IMR-90 (cell line): ENCODE data around the gene STEEP1. TPM values are rescaled to one million over a fixed set of nuclear protein-coding genes. Genes with fewer than 3 reads are reported as not detected.
A peak's percentile ranks its signal among the peaks of the same experiment; 100 is the strongest.

Experiments used
- ATAC-seq: fragments of 200-7000 bp; cut with Tn5 transposase; 2 replicates; pipeline ENCODE4 v1.9.1; 2020; ENCODE audit warnings: low read depth, mild to moderate bottlenecking, moderate library complexity
- BruUV-seq: library from RNA; stranded (reverse); fragments of 400-500 nt; replicated peaks from 2 replicates; lab custom pipeline; 2021; lab: Mats Ljungman, UMichigan
- CTCF ChIA-PET: fragments of 300-600 bp; formaldehyde crosslinking; extraction: SDS; loops from one replicate; lab custom pipeline; 2021; ENCODE audit warnings: antibody characterized with exemption; lab: Yijun Ruan, JAX
- POLR2A ChIA-PET: fragments of 300-600 bp; sonication (Branson Sonifier 250); formaldehyde crosslinking; loops from one replicate; lab custom pipeline; 2022; ENCODE audit warnings: antibody characterized with exemption; ENCODE audit not compliant: unreplicated experiment; lab: Charles Lee
- DNase-seq: peaks from one replicate; pipeline ENCODE4 v3.0.0; 2013
- H2AFZ ChIP-seq: replicated peaks from 2 replicates; pipeline ENCODE3; 2013; ENCODE audit warnings: low read length, mild to moderate bottlenecking; ENCODE audit not compliant: poor library complexity
- H2AK5ac ChIP-seq: 2 replicates; pipeline ENCODE4 v1.6.1; 2013; ENCODE audit warnings: low read depth, low read length, inconsistent platforms
- H2AK9ac ChIP-seq: replicated peaks from 2 replicates; pipeline ENCODE3; 2013; ENCODE audit warnings: mild to moderate bottlenecking, low read depth, low read length, moderate library complexity; ENCODE audit not compliant: poor library complexity
- H2BK120ac ChIP-seq: 2 replicates; pipeline ENCODE4 v1.6.1; 2013; ENCODE audit warnings: low read depth, low read length, inconsistent platforms
- H2BK15ac ChIP-seq: 3 replicates; pipeline ENCODE4 v1.6.1; 2013; ENCODE audit warnings: low read depth, low read length, inconsistent platforms
- H2BK20ac ChIP-seq: 2 replicates; pipeline ENCODE4 v1.6.1; 2013; ENCODE audit warnings: low read depth, mild to moderate bottlenecking, inconsistent platforms, low read length, moderate library complexity
- H2BK5ac ChIP-seq: 2 replicates; pipeline ENCODE4 v1.6.1; 2013; ENCODE audit warnings: mild to moderate bottlenecking, low read depth, low read length, inconsistent platforms; ENCODE audit not compliant: poor library complexity, severe bottlenecking
- H3K14ac ChIP-seq: replicated peaks from 2 replicates; pipeline ENCODE4 v1.6.1; 2013; ENCODE audit warnings: low read depth, low read length, inconsistent platforms
- H3K18ac ChIP-seq: 2 replicates; pipeline ENCODE4 v1.6.1; 2013; ENCODE audit warnings: low read depth, low read length, control low read depth
- H3K23ac ChIP-seq: 2 replicates; pipeline ENCODE4 v1.6.1; 2013; ENCODE audit warnings: low read depth, low read length, inconsistent platforms
- H3K27ac ChIP-seq: 2 replicates; pipeline ENCODE4 v1.5.1; 2013; ENCODE audit warnings: mild to moderate bottlenecking, control low read depth, low read length; ENCODE audit not compliant: insufficient read depth
- H3K27me3 ChIP-seq: 2 replicates; pipeline ENCODE4 v1.6.1; 2013; ENCODE audit warnings: low read length; ENCODE audit not compliant: control insufficient read depth, insufficient read depth
- H3K36me3 ChIP-seq: 2 replicates; pipeline ENCODE4 v1.6.1; 2013; ENCODE audit warnings: low read length, mixed read lengths; ENCODE audit not compliant: control insufficient read depth, insufficient read depth
- H3K4ac ChIP-seq: 2 replicates; pipeline ENCODE4 v1.6.1; 2013; ENCODE audit warnings: low read depth, low read length, inconsistent platforms
- H3K4me1 ChIP-seq: 2 replicates; pipeline ENCODE4 v1.6.1; 2013; ENCODE audit warnings: low read length, mixed read lengths; ENCODE audit not compliant: control insufficient read depth, insufficient read depth
- H3K4me2 ChIP-seq: 2 replicates; pipeline ENCODE4 v1.6.1; 2013; ENCODE audit warnings: low read depth, mild to moderate bottlenecking, control low read depth, low read length, moderate library complexity
- H3K4me3 ChIP-seq: 2 replicates; pipeline ENCODE4 v1.5.1; 2013; ENCODE audit warnings: low read depth, mild to moderate bottlenecking, control low read depth, low read length, moderate library complexity; ENCODE audit not compliant: insufficient read depth
- H3K56ac ChIP-seq: 2 replicates; pipeline ENCODE4 v1.6.1; 2013; ENCODE audit warnings: low read length, inconsistent platforms; ENCODE audit not compliant: insufficient read depth; ENCODE audit errors: extremely low read depth
- H3K79me1 ChIP-seq, 2 experiments: 2 replicates each; pipeline ENCODE4 v1.6.1; 2013; ENCODE audit warnings: low read length in 2 of 2, inconsistent platforms in 1 of 2, low read depth in 1 of 2
- H3K9ac ChIP-seq: 2 replicates; pipeline ENCODE4 v1.6.1; 2013; ENCODE audit warnings: low read depth, low read length, control low read depth
- H3K9me1 ChIP-seq: 2 replicates; pipeline ENCODE4 v1.6.1; 2013; ENCODE audit warnings: low read length, inconsistent platforms; ENCODE audit not compliant: insufficient read depth
- H3K9me3 ChIP-seq: 2 replicates; pipeline ENCODE4 v1.6.1; 2013; ENCODE audit warnings: low read length; ENCODE audit not compliant: control insufficient read depth, insufficient read depth
- H4K20me1 ChIP-seq: 2 replicates; pipeline ENCODE4 v1.6.1; 2013; ENCODE audit warnings: low read length, inconsistent platforms; ENCODE audit not compliant: insufficient read depth
- H4K5ac ChIP-seq: 2 replicates; pipeline ENCODE4 v1.6.1; 2013; ENCODE audit warnings: mild to moderate bottlenecking, low read depth, low read length, control low read depth
- H4K8ac ChIP-seq, 2 experiments: 2 replicates each; pipeline ENCODE4 v1.6.1; 2013; ENCODE audit warnings: low read depth in 2 of 2, low read length in 2 of 2, control low read depth in 1 of 2, inconsistent platforms in 1 of 2
- H4K91ac ChIP-seq: 2 replicates; pipeline ENCODE4 v1.6.1; 2013; ENCODE audit warnings: low read depth, low read length, inconsistent platforms; ENCODE audit not compliant: insufficient read depth
- BHLHE40 ChIP-seq: fragments of 150-350 bp; IDR thresholded peaks from 2 replicates; pipeline ENCODE4 v1.6.1; 2016; ENCODE audit warnings: mild to moderate bottlenecking, low read depth, low read length
- CEBPB ChIP-seq: IDR thresholded peaks from 2 replicates; pipeline ENCODE4 v1.6.1; 2012; ENCODE audit warnings: low read depth, low read length, improper control_type of control experiment
- CHD1 ChIP-seq: IDR thresholded peaks from 2 replicates; pipeline ENCODE4 v1.6.1; 2012; ENCODE audit warnings: low read depth, low read length, improper control_type of control experiment
- FOS ChIP-seq: fragments of 150-350 bp; IDR thresholded peaks from 2 replicates; pipeline ENCODE4 v1.6.1; 2016; ENCODE audit warnings: low read depth, low read length
- MAFK ChIP-seq: IDR thresholded peaks from 2 replicates; pipeline ENCODE4 v1.6.1; 2012; ENCODE audit warnings: low read depth, low read length, improper control_type of control experiment
- MAZ ChIP-seq: IDR thresholded peaks from 2 replicates; pipeline ENCODE4 v1.6.1; 2012; ENCODE audit warnings: low read depth, mild to moderate bottlenecking, low read length, improper control_type of control experiment, moderate library complexity, borderline replicate concordance
- NFE2L2 ChIP-seq: fragments of 150-350 bp; IDR thresholded peaks from 2 replicates; pipeline ENCODE4 v1.6.1; 2016; ENCODE audit warnings: low read depth, mild to moderate bottlenecking, low read length
- POLR2A ChIP-seq: IDR thresholded peaks from 2 replicates; pipeline ENCODE4 v1.6.1; 2012; ENCODE audit warnings: mild to moderate bottlenecking, low read depth, low read length
- RAD21 ChIP-seq: IDR thresholded peaks from 2 replicates; pipeline ENCODE4 v1.6.1; 2012; ENCODE audit warnings: low read length, improper control_type of control experiment
- WGBS, 2 experiments: methylation state at CpG; one replicate each; pipeline versions ENCODE4 v1.1.5 to v1.1.7; 2013; ENCODE audit warnings: missing lambda C conversion rate in 2 of 2; ENCODE audit not compliant: insufficient read length in 1 of 2; ENCODE audit errors: extremely low coverage in 2 of 2; 5-methylcytosine and 5-hydroxymethylcytosine counted together
- dilution Hi-C: fragments of 300-500 bp; cut with HindIII; formaldehyde crosslinking; loops from one replicate; pipeline ENCODE4 v1.14.3; 2018; ENCODE audit warnings: low sequenced_read_pairs; ENCODE audit not compliant: unreplicated experiment
- in situ Hi-C: fragments of 300-500 bp; cut with MboI; formaldehyde crosslinking; loops from 3 replicates; pipeline ENCODE4 v1.14.3; 2019; ENCODE audit warnings: low sequenced_read_pairs, inconsistent platforms, mixed read lengths
- intact Hi-C: fragments of 100-400 bp; cut with micrococcal nuclease; formaldehyde crosslinking; loops from 2 replicates; pipeline ENCODE4 v1.10.0; 2022
- polyA plus RNA-seq, 3 experiments: library from polyadenylated mRNA; depleted of rRNA; stranded (reverse); fragments of >200 nt; gene quantifications; 2 replicates each; pipeline ENCODE4 v1.2.3, GENCODE V29; 2012; ENCODE audit warnings: low replicate concordance in 1 of 3
- total RNA-seq: library from RNA; depleted of rRNA; stranded (reverse); fragments of >200 nt; gene quantifications from 2 replicates; pipeline ENCODE4 v1.2.3, GENCODE V29; 2012
- TF ChIP-seq, protein P1 (sequence below): conservative IDR thresholded peaks from 2 replicates; pipeline ENCODE4 v1.5.1; 2012; ENCODE audit warnings: mild to moderate bottlenecking, low read depth, low read length, improper control_type of control experiment

The STEEP1 gene
- total and polyA plus RNA-seq, 2 of the 4 experiments (the other 2 are of a cell fraction) = 16.7 to 33.2 TPM

DNA sequence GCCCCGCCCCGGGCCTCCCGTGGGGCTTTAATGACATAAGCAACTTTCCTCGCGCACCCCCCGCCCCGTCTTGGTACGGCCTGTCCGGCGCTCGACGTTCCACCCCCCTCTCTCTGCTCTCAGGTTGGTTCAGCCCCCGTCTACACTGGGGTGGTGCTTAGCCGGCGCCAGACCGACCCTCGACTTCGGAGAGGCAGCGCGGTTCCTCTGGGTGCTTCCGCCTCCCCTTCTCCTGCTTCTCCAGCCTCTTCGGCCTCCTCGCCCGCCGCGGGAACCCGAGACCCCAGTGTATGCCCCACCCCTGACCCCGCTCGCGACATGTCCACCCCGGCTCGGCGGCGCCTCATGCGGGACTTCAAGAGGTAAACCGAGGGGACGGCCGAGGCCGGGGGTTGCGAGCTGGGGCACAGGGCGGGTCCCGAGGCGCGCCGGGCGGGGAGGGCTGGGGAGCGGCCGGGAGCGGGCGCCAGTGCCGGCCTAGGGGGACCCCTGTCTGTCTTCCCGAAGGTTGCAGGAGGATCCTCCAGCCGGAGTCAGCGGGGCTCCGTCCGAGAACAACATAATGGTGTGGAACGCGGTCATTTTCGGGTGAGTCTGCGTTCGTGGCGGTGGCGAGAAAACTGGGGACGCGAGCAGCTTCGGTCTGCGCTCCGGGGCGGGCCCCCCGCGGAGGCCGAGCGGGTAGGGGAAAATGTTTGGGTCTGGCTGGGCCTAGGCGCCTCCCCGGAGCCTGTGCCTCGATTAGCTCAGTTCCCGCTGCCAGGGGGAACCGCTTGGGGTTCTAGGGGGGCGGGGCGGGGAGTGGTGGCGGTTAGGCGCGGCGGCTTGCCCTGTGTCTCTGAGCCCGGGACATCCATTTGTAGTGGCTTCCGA, 9.4 kb upstream of the STEEP1 start, which contains the start of gene UBE2A:
TSS of gene UBE2A (plus strand) at position 170 of the 873 bp plus-strand sequence. CDS start at position 319, 149 bp downstream.
- Histone ChIP-seq H2BK5ac (peak within 1 kb of the TSS; percentile 65), H3K9ac (peak within 1 kb of the TSS; percentile 97), H3K79me1 (peaks cover 9 to 10% of the 10 kb centered on the region in 2 experiments), H4K5ac (peak within 1 kb of the TSS; percentile 44), H4K8ac (peak within 1 kb of the TSS; percentile 70 to 86), H2AK5ac (no peak within 1 kb of the TSS), H3K4me2 (peak within 1 kb of the TSS; percentile 99), H2AK9ac (peak within 1 kb of the TSS; percentile 82), H2BK120ac (peak within 1 kb of the TSS; percentile 34; the same call in 1 of the 2 replicates), H3K36me3 (no peaks in the 10 kb centered on the region), H3K23ac (peak within 1 kb of the TSS; percentile 31; the same call in 1 of the 2 replicates), H3K56ac (peak within 1 kb of the TSS; percentile 55; the same call in 1 of the 2 replicates), H2AFZ (peak within 1 kb of the TSS; percentile 71), H2BK20ac (no peak within 1 kb of the TSS), H3K14ac (peak within 1 kb of the TSS; percentile 76; the same call in 1 of the 2 replicates), H3K4me1 (peaks cover 2% of the 10 kb centered on the region), H3K4ac (peak within 1 kb of the TSS; percentile 69), H3K9me1 (no peaks in the 10 kb centered on the region), H3K27me3 (no peaks in the 10 kb centered on the region), H3K9me3 (no peaks in the 10 kb centered on the region), H4K91ac (no peak within 1 kb of the TSS), H3K4me3 (peak within 1 kb of the TSS; percentile 97), H4K20me1 (no peaks in the 10 kb centered on the region), H2BK15ac (no peak within 1 kb of the TSS), H3K27ac (peak within 1 kb of the TSS; percentile 87), H3K18ac (peak within 1 kb of the TSS; percentile 33)
- ATAC-seq (peak; percentile 95), DNase-seq (peak; percentile 87)
- ChIA-PET POLR2A (interaction anchor here (0.6 kb wide), 1 partner anchor 212 kb away, joined by 4 read pairs; no protein-coding TSS in a partner anchor), CTCF (interaction anchor here (0.6 kb wide), 2 partner anchors 11 to 46 kb away, joined by 3 to 7 read pairs; no protein-coding TSS in a partner anchor)
- peak; percentile 96 for TF ChIP-seq POLR2A
- TF ChIP-seq MAZ = peak; percentile 84
- no peak for TF ChIP-seq CEBPB
- peak; percentile 96 for TF ChIP-seq BHLHE40
- peak; percentile 86; the same call in 1 of the 2 replicates for TF ChIP-seq CHD1
- TF ChIP-seq, protein P1, sequence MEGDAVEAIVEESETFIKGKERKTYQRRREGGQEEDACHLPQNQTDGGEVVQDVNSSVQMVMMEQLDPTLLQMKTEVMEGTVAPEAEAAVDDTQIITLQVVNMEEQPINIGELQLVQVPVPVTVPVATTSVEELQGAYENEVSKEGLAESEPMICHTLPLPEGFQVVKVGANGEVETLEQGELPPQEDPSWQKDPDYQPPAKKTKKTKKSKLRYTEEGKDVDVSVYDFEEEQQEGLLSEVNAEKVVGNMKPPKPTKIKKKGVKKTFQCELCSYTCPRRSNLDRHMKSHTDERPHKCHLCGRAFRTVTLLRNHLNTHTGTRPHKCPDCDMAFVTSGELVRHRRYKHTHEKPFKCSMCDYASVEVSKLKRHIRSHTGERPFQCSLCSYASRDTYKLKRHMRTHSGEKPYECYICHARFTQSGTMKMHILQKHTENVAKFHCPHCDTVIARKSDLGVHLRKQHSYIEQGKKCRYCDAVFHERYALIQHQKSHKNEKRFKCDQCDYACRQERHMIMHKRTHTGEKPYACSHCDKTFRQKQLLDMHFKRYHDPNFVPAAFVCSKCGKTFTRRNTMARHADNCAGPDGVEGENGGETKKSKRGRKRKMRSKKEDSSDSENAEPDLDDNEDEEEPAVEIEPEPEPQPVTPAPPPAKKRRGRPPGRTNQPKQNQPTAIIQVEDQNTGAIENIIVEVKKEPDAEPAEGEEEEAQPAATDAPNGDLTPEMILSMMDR = peak; percentile 38
- TF ChIP-seq MAFK = no peak
- TF ChIP-seq NFE2L2 = peak; percentile 62; the same call in 1 of the 2 replicates
- peak; percentile 30; the same call in 1 of the 2 replicates for TF ChIP-seq RAD21
- no peak for TF ChIP-seq FOS
- BruUV-seq = no TSS peak
- intact Hi-C loops = loop anchor here (1.0 kb wide), 1 partner anchor 58 kb away; no protein-coding TSS in a partner anchor
- in situ Hi-C loops = no loop called here
- dilution Hi-C loops = no loop called here
- 30% methylated on average over 20 of the region's 86 CpGs; no CpG with 5 or more reads in 1 of the 2 experiments for WGBS, 2 experiments
